ENCODE data around the gene PKD1L1.
A peak's percentile ranks its signal among the peaks of the same experiment; 100 is the strongest.

Gene PKD1L1

DNA sequence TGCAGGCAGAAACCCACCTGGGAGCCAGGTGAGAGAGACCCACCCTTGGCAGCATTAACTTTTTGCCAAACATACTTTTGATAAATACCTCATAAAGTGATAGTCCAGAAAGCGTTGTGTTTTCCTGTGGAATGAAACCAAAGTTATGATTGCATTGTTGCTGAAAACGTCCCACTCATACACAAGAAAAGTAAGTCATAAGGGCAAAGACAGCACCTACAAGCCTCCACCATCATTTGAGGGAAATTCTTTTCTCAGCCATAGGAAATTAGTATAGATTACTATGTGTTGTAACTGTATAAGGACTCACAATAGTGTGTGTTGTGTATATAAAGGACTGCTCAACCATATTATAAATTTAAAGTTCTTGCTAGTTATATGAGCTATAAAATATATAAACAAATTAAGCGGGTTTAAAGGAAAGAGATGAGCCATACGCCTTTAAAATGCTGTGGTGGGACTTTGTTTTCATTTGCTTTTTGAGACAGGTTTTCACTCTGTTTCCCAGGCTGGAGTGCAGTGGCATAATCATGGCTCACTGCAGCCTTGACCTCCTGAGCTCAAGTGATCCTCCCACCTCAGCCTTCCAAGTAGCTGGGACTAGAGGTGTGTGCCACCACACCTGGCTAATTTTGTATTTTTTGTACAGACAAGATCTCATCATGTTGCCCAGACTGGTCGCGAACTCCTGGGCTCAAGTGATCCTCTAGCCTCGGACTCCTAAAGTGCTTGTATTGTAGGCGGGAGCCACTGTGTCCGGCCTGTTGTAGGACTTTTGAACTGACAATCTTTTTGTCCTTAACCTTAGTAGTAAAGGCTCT lies 160.8 kb downstream of the PKD1L1 start:
- DNase-seq (ENCODE audit: low read depth): no peak
- TF ChIP-seq CTCF (IDR thresholded peaks at IDR 0.05; ENCODE audit: control insufficient read depth, insufficient read depth, low read depth, low read length, missing control alignments): no peak
- no peak overlapping the region for H3K4me3 ChIP-seq (ENCODE audit: control insufficient read depth, low read depth, low read length)

DNA sequence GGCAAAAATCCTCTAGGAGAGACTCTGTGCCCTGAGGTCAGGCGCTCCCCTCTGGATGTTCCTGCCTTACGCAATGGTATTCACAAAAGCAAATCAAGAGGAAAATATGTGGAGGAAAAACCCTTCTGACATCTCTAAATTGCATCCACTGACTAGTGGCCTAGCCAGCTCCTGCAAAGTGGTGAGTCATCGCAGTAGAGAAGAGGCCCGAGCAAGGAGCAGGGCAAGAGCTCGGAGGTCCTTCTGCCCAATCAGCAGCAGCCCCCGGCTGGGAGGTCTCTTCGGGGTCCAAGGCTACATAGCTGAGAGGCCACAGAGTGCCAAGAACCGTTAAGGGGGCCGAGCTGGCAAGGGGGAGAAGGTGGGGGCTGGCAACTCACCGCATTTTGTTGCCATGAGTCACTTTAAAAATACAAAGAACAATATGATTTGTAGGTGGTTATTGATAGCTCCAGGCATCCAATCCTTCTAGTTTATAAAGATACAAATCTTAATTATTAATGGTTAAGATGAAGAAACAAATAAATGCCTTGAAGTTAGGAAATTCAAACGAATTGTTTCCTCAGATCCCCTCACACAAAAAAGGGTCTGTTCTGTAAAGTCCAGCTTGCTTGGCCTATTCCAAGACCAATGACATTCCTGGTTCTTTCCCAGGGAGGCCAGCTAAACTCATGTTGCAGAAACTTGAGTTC lies 161.6 kb downstream of the PKD1L1 start:
- TF ChIP-seq CTCF (IDR thresholded peaks at IDR 0.05; ENCODE audit: control insufficient read depth, insufficient read depth, low read depth, low read length, missing control alignments): no peak
- peak; percentile 99 for DNase-seq (ENCODE audit: low read depth)
- no peak overlapping the region for H3K4me3 ChIP-seq (ENCODE audit: control insufficient read depth, low read depth, low read length)

DNA sequence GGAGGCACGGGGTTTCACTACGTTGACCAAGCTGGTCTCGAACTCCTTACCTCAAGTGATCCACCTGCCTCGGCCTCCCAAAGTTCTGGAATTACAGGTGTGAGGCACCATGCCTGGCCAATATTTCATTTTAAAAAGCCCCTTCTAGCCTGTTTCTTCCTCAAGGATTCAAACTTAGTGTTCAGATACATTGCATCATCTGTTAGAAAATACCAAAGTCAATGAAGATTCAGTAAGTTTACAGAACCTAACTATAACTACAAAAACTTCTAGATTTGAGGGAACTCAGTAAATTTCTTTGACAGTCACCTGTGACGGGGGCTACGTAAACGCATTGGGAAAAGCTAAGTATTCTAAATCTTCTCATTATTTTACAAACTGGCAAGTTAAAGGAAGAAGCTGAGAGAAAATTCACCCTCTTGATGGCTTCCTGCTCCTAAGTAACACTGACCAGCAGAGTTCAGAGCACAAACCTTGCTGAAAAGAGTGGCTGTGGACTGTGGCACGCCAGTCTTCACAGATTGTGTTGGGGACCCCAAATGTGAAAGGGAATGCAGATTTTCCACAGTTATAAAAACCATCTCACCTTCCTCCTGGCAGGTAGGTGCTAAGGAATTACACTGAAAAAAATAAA lies 162.2 kb downstream of the PKD1L1 start:
- no peak for DNase-seq (ENCODE audit: low read depth)
- TF ChIP-seq CTCF (IDR thresholded peaks at IDR 0.05; ENCODE audit: control insufficient read depth, insufficient read depth, low read depth, low read length, missing control alignments): no peak
- H3K4me3 ChIP-seq (ENCODE audit: control insufficient read depth, low read depth, low read length): no peak overlapping the region

DNA sequence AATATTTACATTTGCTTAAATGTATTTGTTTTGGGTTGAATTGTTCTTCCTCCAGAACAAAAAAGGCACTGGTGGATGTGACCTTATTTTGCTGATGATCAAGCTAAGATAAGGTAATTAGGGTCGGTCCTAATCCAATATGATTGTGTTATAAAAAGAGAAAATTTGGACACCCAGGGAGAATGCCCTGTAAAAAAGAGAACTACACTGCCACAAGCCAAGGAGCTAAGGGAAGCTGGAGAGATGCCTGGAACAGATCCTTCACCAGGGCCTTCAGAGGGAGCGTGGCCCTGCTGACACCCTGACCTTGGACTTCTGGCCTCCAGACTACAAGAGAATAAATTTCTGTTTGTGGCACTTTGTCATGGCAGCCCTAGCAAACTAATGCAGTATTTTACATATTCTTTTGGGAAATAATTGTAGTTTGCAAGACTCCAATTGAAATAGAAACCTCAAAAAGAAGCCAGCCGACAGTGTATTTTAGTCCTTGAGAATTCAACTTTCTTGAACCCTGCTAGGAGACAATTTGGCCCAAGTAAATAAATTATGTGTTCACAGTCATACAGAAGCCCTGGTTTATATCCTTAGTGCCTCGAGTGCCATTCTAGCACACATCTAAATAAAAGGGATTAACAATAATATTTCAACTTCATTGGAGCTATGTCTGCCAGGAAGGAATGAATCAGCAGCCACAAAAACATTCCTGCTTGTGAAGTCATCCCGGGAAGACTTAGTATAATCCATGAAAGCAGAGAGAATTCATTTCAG lies 164.6 kb downstream of the PKD1L1 start:
- no peak overlapping the region for H3K4me3 ChIP-seq (ENCODE audit: control insufficient read depth, low read depth, low read length)
- TF ChIP-seq CTCF (IDR thresholded peaks at IDR 0.05; ENCODE audit: control insufficient read depth, insufficient read depth, low read depth, low read length, missing control alignments): no peak
- peak; percentile 95 for DNase-seq (ENCODE audit: low read depth)

DNA sequence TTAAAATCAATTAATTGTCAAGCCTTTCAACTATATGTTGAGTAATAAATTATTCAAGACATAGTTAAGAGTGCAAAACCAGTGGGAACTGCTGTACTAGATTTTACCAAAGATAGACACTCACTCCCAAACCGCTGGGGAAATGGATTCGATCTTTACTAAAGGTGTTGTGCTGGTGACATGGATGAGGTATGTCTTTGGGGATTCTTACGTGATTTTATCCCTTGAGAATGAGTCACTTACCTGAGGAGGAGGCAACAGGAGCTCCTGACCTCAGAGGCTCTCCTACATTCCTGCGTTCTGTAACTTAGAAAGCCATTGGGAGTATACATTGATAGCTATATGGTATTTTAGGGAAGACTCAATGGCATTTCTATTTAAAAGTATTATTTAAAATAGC lies 165.5 kb downstream of the PKD1L1 start:
- no peak overlapping the region for H3K4me3 ChIP-seq (ENCODE audit: control insufficient read depth, low read depth, low read length)
- no peak for TF ChIP-seq CTCF (IDR thresholded peaks at IDR 0.05; ENCODE audit: control insufficient read depth, insufficient read depth, low read depth, low read length, missing control alignments)
- no peak for DNase-seq (ENCODE audit: low read depth)

- DNase-seq (ENCODE audit: low read depth): no peak
- TF ChIP-seq CTCF (IDR thresholded peaks at IDR 0.05; ENCODE audit: control insufficient read depth, insufficient read depth, low read depth, low read length, missing control alignments): no peak
- no peak overlapping the region for H3K4me3 ChIP-seq (ENCODE audit: control insufficient read depth, low read depth, low read length)
Observed at GRCh38 chr7:47782022-47782421, 166.2 kb downstream of the PKD1L1 start.

All from AG09309 (cell line).